Astrocyte of the spinal cord (primary cell): ENCODE measurements around the gene C1orf210.

Source experiments
- DNase-seq: peaks from one replicate; pipeline ENCODE4 v3.0.0; 2011; ENCODE audit warnings: low read depth, low spot score
- H3K4me3 ChIP-seq: 2 replicates; pipeline ENCODE4 v1.5.1; 2011; ENCODE audit warnings: low read depth, mild to moderate bottlenecking, low read length, moderate library complexity
- in situ Hi-C: cut with HindIII; loops from 2 replicates; pipeline ENCODE4 v1.10.0; 2017; ENCODE audit warnings: low sequenced_read_pairs
- TF ChIP-seq, protein P1 (sequence below): IDR thresholded peaks from 2 replicates; pipeline ENCODE4 v1.5.1; 2012; ENCODE audit warnings: low read depth, mild to moderate bottlenecking, low read length, inconsistent platforms

The C1orf210 gene

GRCh38 chr1:43288785-43289706 lies 3.7 kb upstream of the C1orf210 start:
- in situ Hi-C loops = no loop called here
- no peak for DNase-seq
- TF ChIP-seq, protein P1, sequence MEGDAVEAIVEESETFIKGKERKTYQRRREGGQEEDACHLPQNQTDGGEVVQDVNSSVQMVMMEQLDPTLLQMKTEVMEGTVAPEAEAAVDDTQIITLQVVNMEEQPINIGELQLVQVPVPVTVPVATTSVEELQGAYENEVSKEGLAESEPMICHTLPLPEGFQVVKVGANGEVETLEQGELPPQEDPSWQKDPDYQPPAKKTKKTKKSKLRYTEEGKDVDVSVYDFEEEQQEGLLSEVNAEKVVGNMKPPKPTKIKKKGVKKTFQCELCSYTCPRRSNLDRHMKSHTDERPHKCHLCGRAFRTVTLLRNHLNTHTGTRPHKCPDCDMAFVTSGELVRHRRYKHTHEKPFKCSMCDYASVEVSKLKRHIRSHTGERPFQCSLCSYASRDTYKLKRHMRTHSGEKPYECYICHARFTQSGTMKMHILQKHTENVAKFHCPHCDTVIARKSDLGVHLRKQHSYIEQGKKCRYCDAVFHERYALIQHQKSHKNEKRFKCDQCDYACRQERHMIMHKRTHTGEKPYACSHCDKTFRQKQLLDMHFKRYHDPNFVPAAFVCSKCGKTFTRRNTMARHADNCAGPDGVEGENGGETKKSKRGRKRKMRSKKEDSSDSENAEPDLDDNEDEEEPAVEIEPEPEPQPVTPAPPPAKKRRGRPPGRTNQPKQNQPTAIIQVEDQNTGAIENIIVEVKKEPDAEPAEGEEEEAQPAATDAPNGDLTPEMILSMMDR = no peak
- H3K4me3 ChIP-seq = no peak overlapping the region

DNA sequence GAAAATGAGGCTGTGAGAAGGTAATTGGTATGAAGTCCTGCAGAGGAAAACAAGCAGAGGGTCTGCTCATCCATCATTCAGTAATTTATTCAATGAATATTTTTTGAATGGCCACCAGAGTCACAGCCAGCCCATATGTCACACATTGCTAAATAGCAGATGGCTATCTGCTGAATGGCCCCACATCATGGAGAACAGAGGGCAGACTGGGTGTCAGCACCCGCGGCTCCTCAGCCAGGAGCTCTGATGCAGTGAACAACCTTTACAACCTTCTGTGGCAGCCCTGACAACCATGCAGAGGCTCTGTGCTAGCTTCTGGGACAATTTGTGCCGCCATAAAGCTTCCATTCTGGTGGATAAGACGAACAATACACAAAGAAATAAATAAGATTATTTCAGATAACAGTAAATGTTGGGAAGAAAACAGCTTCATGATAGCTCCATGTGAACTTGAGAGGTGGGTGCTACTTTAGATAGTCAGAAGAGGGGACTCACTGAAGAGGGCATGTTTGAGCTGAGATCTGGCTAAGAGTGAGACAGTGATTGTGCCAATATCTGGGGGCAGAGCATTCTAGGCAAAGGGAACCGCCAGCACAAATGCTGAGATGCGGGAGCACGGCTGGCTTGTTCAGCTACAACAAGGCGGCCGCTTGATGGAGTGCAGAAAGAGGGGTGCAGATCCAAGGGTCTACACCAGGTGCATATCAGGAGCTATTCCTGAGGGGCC lies 2.8 kb upstream of the C1orf210 start:
- DNase-seq = no peak
- in situ Hi-C loops = no loop called here
- H3K4me3 ChIP-seq = no peak overlapping the region
- TF ChIP-seq, protein P1 = no peak

GRCh38 chr1:43286533-43286932 lies 1.2 kb upstream of the C1orf210 start:
- H3K4me3 ChIP-seq = no peak overlapping the region
- in situ Hi-C loops = no loop called here
- TF ChIP-seq, protein P1 = no peak
- DNase-seq = no peak

GRCh38 chr1:43286115-43286514 lies 734 bp upstream of the C1orf210 start:
- DNase-seq = no peak
- TF ChIP-seq, protein P1 = no peak
- in situ Hi-C loops = no loop called here
- no peak overlapping the region for H3K4me3 ChIP-seq

GRCh38 chr1:43284546-43285110 lies 753 bp downstream of the C1orf210 start:
- TF ChIP-seq, protein P1 = no peak
- DNase-seq = no peak
- no peak overlapping the region for H3K4me3 ChIP-seq
- in situ Hi-C loops = no loop called here

- in situ Hi-C loops = no loop called here
- no peak for DNase-seq
- H3K4me3 ChIP-seq = no peak overlapping the region
- TF ChIP-seq, protein P1 = no peak
Measured at GRCh38 chr1:43284065-43284464, 1.3 kb downstream of the C1orf210 start.
